H1 (cell line): Measurements from ENCODE around the gene PRCP. TPM values are rescaled to one million over a fixed set of nuclear protein-coding genes. Genes with fewer than 3 reads are reported as not detected.

Experiments
- CTCF ChIA-PET: fragments of 300-600 bp; sonication (Branson Sonifier 250); formaldehyde crosslinking; loops from one replicate; lab custom pipeline; 2021; ENCODE audit not compliant: partially characterized antibody; lab: Charles Lee
- POLR2A ChIA-PET: fragments of 300-600 bp; sonication (Branson Sonifier 250); formaldehyde crosslinking; loops from one replicate; lab custom pipeline; 2021; ENCODE audit warnings: inconsistent platforms; ENCODE audit not compliant: partially characterized antibody; lab: Charles Lee
- DNase-seq, 2 experiments: peaks; one replicate each; pipeline versions ENCODE4 v3.0.0 to v3.0.0-alpha.2; 2010 to 2022; ENCODE audit warnings: low spot score in 2 of 2, low read depth in 1 of 2, mixed read lengths in 1 of 2
- FAIRE-seq: peaks from 2 replicates; lab custom pipeline; 2011; peaks lifted over from hg19 to GRCh38; lab: Jason Lieb, UNC
- H2AFZ ChIP-seq: 2 replicates; pipeline ENCODE4 v1.8.1; 2012; ENCODE audit warnings: low read length, inconsistent platforms
- H2AK5ac ChIP-seq: 2 replicates; pipeline ENCODE4 v1.6.1; 2013; ENCODE audit warnings: low read depth, low read length
- H2BK120ac ChIP-seq: replicated peaks from 2 replicates; pipeline ENCODE3; 2013; ENCODE audit warnings: low read depth, low read length, inconsistent platforms
- H2BK12ac ChIP-seq: 2 replicates; pipeline ENCODE4 v1.6.1; 2013; ENCODE audit warnings: low read depth, low read length
- H2BK15ac ChIP-seq: 2 replicates; pipeline ENCODE4 v1.6.1; 2013; ENCODE audit warnings: low read length
- H2BK20ac ChIP-seq: 2 replicates; pipeline ENCODE4 v1.6.1; 2013; ENCODE audit warnings: low read length
- H2BK5ac ChIP-seq: 2 replicates; pipeline ENCODE4 v1.6.1; 2013; ENCODE audit warnings: low read depth, low read length
- H3K14ac ChIP-seq: 2 replicates; pipeline ENCODE4 v1.6.1; 2013; ENCODE audit warnings: inconsistent platforms; ENCODE audit not compliant: insufficient read length
- H3K18ac ChIP-seq: 2 replicates; pipeline ENCODE4 v1.6.1; 2013; ENCODE audit warnings: low read length; ENCODE audit errors: extremely low read depth
- H3K23ac ChIP-seq: 2 replicates; pipeline ENCODE4 v1.6.1; 2013; ENCODE audit warnings: inconsistent platforms; ENCODE audit not compliant: insufficient read length
- H3K23me2 ChIP-seq: 2 replicates; pipeline ENCODE4 v1.6.1; 2013; ENCODE audit warnings: low read depth, low read length
- H3K27ac ChIP-seq: 2 replicates; pipeline ENCODE4 v1.6.1; 2011; ENCODE audit warnings: low read depth, low read length, inconsistent platforms
- H3K27me3 ChIP-seq, 4 experiments: replicated peaks in 1 of 4; 1 replicate in 1 of 4; 2 replicates in 3 of 4; pipeline versions ENCODE4 v1.6.1 to v1.8.1; 2011 to 2013; ENCODE audit warnings: low read length in 3 of 4, mild to moderate bottlenecking in 3 of 4, inconsistent platforms in 2 of 4, mixed read lengths in 2 of 4, moderate library complexity in 1 of 4; ENCODE audit not compliant: control insufficient read depth in 3 of 4, insufficient read depth in 3 of 4; ENCODE audit errors: extremely low read depth in 1 of 4
- H3K36me3 ChIP-seq, 4 experiments: 2 replicates each; pipeline versions ENCODE4 v1.6.1 to v1.8.1; 2011 to 2013; ENCODE audit warnings: mild to moderate bottlenecking in 4 of 4, low read length in 3 of 4, moderate library complexity in 2 of 4, control low read depth in 1 of 4, inconsistent platforms in 1 of 4; ENCODE audit not compliant: insufficient read depth in 4 of 4, control insufficient read depth in 2 of 4
- H3K4ac ChIP-seq: replicated peaks from 2 replicates; pipeline ENCODE3; 2013; ENCODE audit warnings: low read length, low read depth, mixed read lengths, inconsistent platforms; ENCODE audit not compliant: insufficient read length
- H3K4me1 ChIP-seq, 4 experiments: replicated peaks in 1 of 4; 1 replicate in 1 of 4; 2 replicates in 3 of 4; pipeline versions ENCODE4 v1.6.1 to v1.8.1; 2011 to 2013; ENCODE audit warnings: low read length in 3 of 4, inconsistent platforms in 2 of 4, mixed read lengths in 1 of 4; ENCODE audit not compliant: insufficient read depth in 4 of 4, control insufficient read depth in 3 of 4
- H3K4me2 ChIP-seq, 2 experiments: 2 replicates each; pipeline versions ENCODE4 v1.6.1 to v1.8.1; 2011 to 2013; ENCODE audit warnings: low read depth in 2 of 2, low read length in 2 of 2, control low read depth in 1 of 2, inconsistent platforms in 1 of 2, mild to moderate bottlenecking in 1 of 2; ENCODE audit not compliant: insufficient read depth in 1 of 2
- H3K4me3 ChIP-seq, 4 experiments: fragments of 200-600, 300-600 bp in 1 of 4; sonication (generic), shearing (Covaris generic), sonication (Bioruptor Twin) in 1 of 4; 2 replicates each; pipeline versions ENCODE4 v1.5.1 to v1.8.1; 2011 to 2016; ENCODE audit warnings: low read length in 4 of 4, low read depth in 3 of 4, control low read depth in 2 of 4, inconsistent platforms in 2 of 4, mild to moderate bottlenecking in 2 of 4, mixed read lengths in 1 of 4, moderate library complexity in 1 of 4; ENCODE audit not compliant: insufficient read depth in 2 of 4; ENCODE audit errors: extremely low read depth in 1 of 4
- H3K56ac ChIP-seq: replicated peaks from 2 replicates; pipeline ENCODE3; 2013; ENCODE audit warnings: low read depth, mild to moderate bottlenecking, mixed read lengths, low read length, inconsistent platforms; ENCODE audit not compliant: insufficient read length
- H3K79me1 ChIP-seq: 2 replicates; pipeline ENCODE4 v1.6.1; 2013; ENCODE audit warnings: low read depth, low read length, control low read depth
- H3K79me2 ChIP-seq, 2 experiments: 2 replicates each; pipeline versions ENCODE4 v1.6.1 to v1.8.1; 2012 to 2013; ENCODE audit warnings: low read length in 2 of 2, mild to moderate bottlenecking in 2 of 2, inconsistent platforms in 1 of 2; ENCODE audit not compliant: insufficient read depth in 2 of 2, control insufficient read depth in 1 of 2
- H3K9ac ChIP-seq, 4 experiments: replicated peaks in 1 of 4; 1 replicate in 1 of 4; 2 replicates in 3 of 4; pipeline versions ENCODE4 v1.6.1 to v1.8.1; 2011 to 2013; ENCODE audit warnings: low read depth in 3 of 4, low read length in 3 of 4, control low read depth in 2 of 4, mild to moderate bottlenecking in 2 of 4, moderate library complexity in 2 of 4, inconsistent platforms in 1 of 4; ENCODE audit errors: extremely low read depth in 1 of 4
- H3K9me3 ChIP-seq, 2 experiments: 2 replicates each; pipeline versions ENCODE4 v1.6.1 to v1.8.1; 2012 to 2013; ENCODE audit warnings: mild to moderate bottlenecking in 2 of 2, moderate library complexity in 2 of 2, control low read depth in 1 of 2, inconsistent platforms in 1 of 2, low read depth in 1 of 2, low read length in 1 of 2, mixed read lengths in 1 of 2; ENCODE audit not compliant: insufficient read depth in 2 of 2
- H4K20me1 ChIP-seq, 2 experiments: replicated peaks in 1 of 2; 2 replicates each; pipeline versions ENCODE3 to v1.8.1; 2011 to 2013; ENCODE audit warnings: inconsistent platforms in 2 of 2, low read length in 2 of 2, mild to moderate bottlenecking in 1 of 2; ENCODE audit not compliant: insufficient read depth in 2 of 2, control insufficient read depth in 1 of 2
- H4K5ac ChIP-seq: 2 replicates; pipeline ENCODE4 v1.6.1; 2013; ENCODE audit warnings: low read length, low read depth, mixed read lengths, inconsistent platforms; ENCODE audit not compliant: insufficient read length
- H4K8ac ChIP-seq: 2 replicates; pipeline ENCODE4 v1.8.0; 2013; ENCODE audit warnings: mild to moderate bottlenecking, moderate library complexity, low read length, inconsistent platforms; ENCODE audit not compliant: insufficient read depth; ENCODE audit errors: extremely low read depth
- H4K91ac ChIP-seq: replicated peaks from 2 replicates; pipeline ENCODE3; 2013; ENCODE audit warnings: low read length, mixed read lengths, inconsistent platforms; ENCODE audit not compliant: insufficient read length
- GTF2F1 ChIP-seq: IDR thresholded peaks from 2 replicates; pipeline ENCODE4 v1.6.1; 2012; ENCODE audit warnings: low read depth, low read length, improper control_type of control experiment, borderline replicate concordance
- KDM1A ChIP-seq: fragments of 200-600, 300-600 bp; sonication (generic); IDR thresholded peaks from 2 replicates; pipeline ENCODE4 v1.7.1; 2016; ENCODE audit warnings: mild to moderate bottlenecking, low read length, borderline replicate concordance
- POLR2A ChIP-seq, 2 experiments: IDR thresholded peaks; 1 replicate in 1 of 2; 2 replicates in 1 of 2; pipeline ENCODE4 v1.6.1; 2011; ENCODE audit warnings: low read depth in 2 of 2, low read length in 2 of 2, mild to moderate bottlenecking in 2 of 2; ENCODE audit errors: control extremely low read depth in 1 of 2
- RBBP5 ChIP-seq: IDR thresholded peaks from 2 replicates; pipeline ENCODE4 v1.7.1; 2012; ENCODE audit warnings: low read depth, mild to moderate bottlenecking, inconsistent platforms, low read length, moderate library complexity, borderline replicate concordance
- SIX5 ChIP-seq: IDR thresholded peaks from 2 replicates; pipeline ENCODE4 v1.6.1; 2011; ENCODE audit warnings: mild to moderate bottlenecking, low read depth, low read length
- WGBS, 2 experiments: shearing (Covaris generic) in 1 of 2; methylation state at CpG; one replicate each; pipeline versions ENCODE4 v1.1.6 to v1.1.7; 2013 to 2015; ENCODE audit warnings: low lambda C conversion rate in 2 of 2, mixed read lengths in 2 of 2, inconsistent platforms in 1 of 2, low coverage in 1 of 2, missing lambda C conversion rate in 1 of 2; ENCODE audit not compliant: insufficient replicate concordance in 2 of 2, insufficient coverage in 1 of 2, insufficient read length in 1 of 2; ENCODE audit errors: extremely low coverage in 1 of 2, missing lambda C conversion rate in 1 of 2; 5-methylcytosine and 5-hydroxymethylcytosine counted together
- polyA plus RNA-seq, 7 experiments: library from polyadenylated mRNA; depleted of rRNA in 3 of 7; stranded (reverse) in 5 of 7; unstranded in 2 of 7; fragments of >200 nt in 5 of 7; fragments of 200-250 nt in 2 of 7; gene quantifications; 1 replicate in 5 of 7; 2 replicates in 1 of 7; 4 replicates in 1 of 7; pipeline versions ENCODE4 v1.2.1 to v1.2.3, GENCODE V29; 2011 to 2013; ENCODE audit warnings: missing spikeins in 2 of 7, mixed read lengths in 2 of 7
- total RNA-seq: library from RNA; stranded (reverse); fragmentation: NEBNext Ultra II Directional; extraction: Animal tissue kit (Norgen Biotek cat#: 25700); gene quantifications from 2 replicates; pipeline ENCODE4 v1.2.1, GENCODE V29; 2021
- TF ChIP-seq, protein P1 (sequence below), 3 experiments: IDR thresholded peaks; 1 replicate in 2 of 3; 2 replicates in 1 of 3; pipeline versions ENCODE4 v1.5.1 to v1.6.1; 2011; ENCODE audit warnings: low read length in 3 of 3, mild to moderate bottlenecking in 3 of 3, inconsistent platforms in 2 of 3, low read depth in 1 of 3, moderate library complexity in 1 of 3; ENCODE audit not compliant: insufficient read depth in 1 of 3; ENCODE audit errors: control extremely low read depth in 1 of 3

Gene PRCP
- total and polyA plus RNA-seq, 2 of the 8 experiments (the other 6 are each of a cell fraction or from before 2014, with no cell fraction given), result 63.8 to 84.4 TPM

DNA sequence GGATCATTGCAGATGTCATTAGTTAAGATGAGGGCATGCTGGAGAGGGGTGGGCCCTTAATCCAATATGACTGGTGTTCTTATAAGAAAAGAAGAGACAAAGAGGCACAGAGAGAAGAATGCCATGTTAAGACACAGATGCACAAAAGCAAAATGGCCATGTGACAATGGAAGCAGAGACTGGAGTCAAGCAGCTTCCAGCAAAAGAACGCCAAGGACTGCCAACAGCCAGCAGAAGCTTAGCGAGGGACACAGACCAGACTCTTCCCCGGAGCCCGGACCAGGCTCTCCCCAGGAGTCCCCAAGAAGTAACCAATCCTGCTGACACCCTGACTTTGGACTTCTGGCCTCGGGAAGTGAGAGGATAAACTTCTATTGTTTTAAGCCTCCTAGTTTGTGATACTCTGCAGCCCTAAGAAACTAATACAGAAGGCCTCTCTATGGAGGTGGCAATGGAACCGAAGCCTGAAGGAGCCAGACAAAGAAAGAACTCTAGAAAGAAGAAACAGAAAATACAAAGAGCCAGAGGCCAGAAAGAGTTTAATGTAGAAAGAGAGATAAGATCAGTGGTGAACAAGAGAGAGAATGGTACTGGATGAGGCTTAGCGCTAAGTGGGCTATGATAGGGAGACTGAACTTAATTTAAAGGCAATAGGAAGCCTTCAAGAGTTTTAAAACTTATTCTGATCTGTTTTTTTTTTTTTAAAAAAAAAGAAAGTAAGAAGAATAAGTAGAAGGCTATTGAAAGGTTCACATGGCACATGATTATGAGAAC lies 27.7 kb downstream of the PRCP start:
- 86% methylated on average over 7 of the region's 7 CpGs; no CpG with 5 or more reads in 1 of the 2 experiments for whole genome bisulfite sequencing, 2 experiments
- Histone ChIP-seq H2BK120ac (no peak overlapping the region), H3K56ac (no peak overlapping the region), H2BK20ac (no peak overlapping the region), H4K20me1 (no peaks in the 10 kb centered on the region), H3K14ac (no peak overlapping the region), H3K18ac (no peak overlapping the region), H3K4me2 (no peak overlapping the region), H3K79me2 (no peaks in the 10 kb centered on the region), H3K36me3 (no peaks in the 10 kb centered on the region), H3K23me2 (no peaks in the 10 kb centered on the region), H2AFZ (no peak overlapping the region), H3K79me1 (no peaks in the 10 kb centered on the region; the same call in 1 of the 2 replicates), H3K4me3 (no peak overlapping the region), H3K23ac (no peak overlapping the region), H3K4me1 (peaks cover 2 to 5% (median 3%) of the 10 kb centered on the region in 4 experiments; a peak in 3 of 7 replicates), H3K27ac (no peak overlapping the region), H4K5ac (no peak overlapping the region), H3K4ac (no peak overlapping the region), H3K9me3 (peaks cover 3 to 4% of the 10 kb centered on the region in 2 experiments; a peak in 1 of 4 replicates), H2AK5ac (no peak overlapping the region), H4K8ac (no peak overlapping the region), H2BK12ac (no peak overlapping the region), H3K27me3 (no peaks in the 10 kb centered on the region)
- FAIRE-seq (no peak), DNase-seq (no peak)
- POLR2A ChIA-PET, result no interaction called here
- CTCF ChIA-PET, result interaction anchor here (0.7 to 1.3 kb wide), 2 partner anchors 10 to 53 kb away, joined by 3 to 4 read pairs; no protein-coding TSS in a partner anchor
- no peak for TF ChIP-seq GTF2F1
- no peak for TF ChIP-seq SIX5
- no peak for TF ChIP-seq POLR2A (IDR thresholded peaks at IDR 0.05; ENCODE audit: control extremely low read depth in 1 of 2, low read depth in 2 of 2, low read length in 2 of 2)
- no peak for TF ChIP-seq RBBP5
- TF ChIP-seq, protein P1, sequence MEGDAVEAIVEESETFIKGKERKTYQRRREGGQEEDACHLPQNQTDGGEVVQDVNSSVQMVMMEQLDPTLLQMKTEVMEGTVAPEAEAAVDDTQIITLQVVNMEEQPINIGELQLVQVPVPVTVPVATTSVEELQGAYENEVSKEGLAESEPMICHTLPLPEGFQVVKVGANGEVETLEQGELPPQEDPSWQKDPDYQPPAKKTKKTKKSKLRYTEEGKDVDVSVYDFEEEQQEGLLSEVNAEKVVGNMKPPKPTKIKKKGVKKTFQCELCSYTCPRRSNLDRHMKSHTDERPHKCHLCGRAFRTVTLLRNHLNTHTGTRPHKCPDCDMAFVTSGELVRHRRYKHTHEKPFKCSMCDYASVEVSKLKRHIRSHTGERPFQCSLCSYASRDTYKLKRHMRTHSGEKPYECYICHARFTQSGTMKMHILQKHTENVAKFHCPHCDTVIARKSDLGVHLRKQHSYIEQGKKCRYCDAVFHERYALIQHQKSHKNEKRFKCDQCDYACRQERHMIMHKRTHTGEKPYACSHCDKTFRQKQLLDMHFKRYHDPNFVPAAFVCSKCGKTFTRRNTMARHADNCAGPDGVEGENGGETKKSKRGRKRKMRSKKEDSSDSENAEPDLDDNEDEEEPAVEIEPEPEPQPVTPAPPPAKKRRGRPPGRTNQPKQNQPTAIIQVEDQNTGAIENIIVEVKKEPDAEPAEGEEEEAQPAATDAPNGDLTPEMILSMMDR (IDR thresholded peaks at IDR 0.05; ENCODE audit: control extremely low read depth in 1 of 3, insufficient read depth in 1 of 3, low read depth in 1 of 3, low read length in 3 of 3), result no peak
- no peak for TF ChIP-seq KDM1A
- TF ChIP-seq, all 59 proteins: peak for 0
- H2BK15ac ChIP-seq, result no peak overlapping the region
- no peak overlapping the region for H2BK5ac ChIP-seq
- H3K9ac ChIP-seq, result no peak overlapping the region
- no peak overlapping the region for H4K91ac ChIP-seq
